Thyroid gland (tissue), 4 donors: ENCODE data around the gene ZAP70. TPM values are rescaled to one million over a fixed set of nuclear protein-coding genes. Genes with fewer than 3 reads are reported as not detected.

Experiments used
- DNase-seq, 2 donors: peaks; one replicate each; pipeline ENCODE4 v3.0.0-alpha.2; 2019
- H3K27ac ChIP-seq, 3 donors: fragments of 200-600 bp; sonication (generic); 1 replicate in 2 of 3; 2 replicates in 1 of 3; pipeline ENCODE4 v1.5.1; 2016 to 2019; ENCODE audit warnings: mild to moderate bottlenecking in 1 of 3, moderate library complexity in 1 of 3
- H3K27me3 ChIP-seq: fragments of 200-600 bp; sonication (generic); one replicate; pipeline ENCODE4 v1.5.1; 2019
- H3K36me3 ChIP-seq, 2 donors: fragments of 200-600 bp; sonication (generic); one replicate each; pipeline ENCODE4 v1.5.1; 2016 to 2019
- H3K4me1 ChIP-seq, 2 donors: fragments of 200-600 bp; sonication (generic); one replicate each; pipeline ENCODE4 v1.5.1; 2017 to 2019
- H3K4me3 ChIP-seq, 3 donors: fragments of 200-600 bp; sonication (generic); replicated peaks in 1 of 3; 1 replicate in 2 of 3; 2 replicates in 1 of 3; pipeline ENCODE4 v1.5.1; 2016; ENCODE audit warnings: mild to moderate bottlenecking in 1 of 3
- H3K9me3 ChIP-seq: fragments of 200-600 bp; sonication (generic); one replicate; pipeline ENCODE4 v1.5.1; 2017
- CTCF ChIP-seq, 6 experiments: fragments of 200-600 bp in 3 of 6; fragments of 450-650 bp in 3 of 6; sonication (generic) in 3 of 6; IDR thresholded peaks; one replicate each; pipeline ENCODE4 v1.5.1; 2016 to 2019; ENCODE audit warnings: antibody characterized with exemption in 6 of 6, mild to moderate bottlenecking in 2 of 6, inconsistent platforms in 1 of 6, moderate library complexity in 1 of 6
- POLR2A ChIP-seq, 2 donors: fragments of 450-650 bp; IDR thresholded peaks; one replicate each; pipeline ENCODE4 v1.6.1; 2017; ENCODE audit warnings: antibody characterized with exemption in 2 of 2, mild to moderate bottlenecking in 2 of 2, moderate library complexity in 1 of 2
- WGBS, 2 donors: methylation state at CpG; one replicate each; pipeline ENCODE4 v1.1.5; 2017; 5-methylcytosine and 5-hydroxymethylcytosine counted together
- intact Hi-C: fragments of 100-400 bp; cut with DNase I; formaldehyde crosslinking; loops from one replicate; pipeline ENCODE4 v1.15.1; 2023
- total RNA-seq, 4 donors: library from RNA; depleted of rRNA; stranded (reverse); fragments of >200 nt; gene quantifications; one replicate each; pipeline ENCODE4 v1.2.3, GENCODE V29; 2016

The ZAP70 gene
- total RNA-seq = 1 to 10 TPM; 4.0 to 7.6 (median 4.4) TPM

GRCh38 chr2:97713296-97714083 lies at the start of gene ZAP70:
Gene ZAP70, plus strand, starts transcription at chr2:97713576. Its CDS starts 10,461 bp downstream, at chr2:97724037.
- Histone ChIP-seq H3K4me3 (no peak within 1 kb of the TSS), H3K36me3 (no peaks in the 10 kb centered on the region), H3K27ac (no peak within 1 kb of the TSS), H3K4me1 (no peaks in the 10 kb centered on the region), H3K9me3 (no peaks in the 10 kb centered on the region), H3K27me3 (no peaks in the 10 kb centered on the region)
- WGBS, 2 donors = 76 to 80% methylated on average over 14 to 16 of the region's 21 CpGs
- TF ChIP-seq CTCF (IDR thresholded peaks at IDR 0.05) = no peak
- TF ChIP-seq POLR2A (IDR thresholded peaks at IDR 0.05) = no peak
- no peak for DNase-seq
- intact Hi-C loops = no loop called here

DNA sequence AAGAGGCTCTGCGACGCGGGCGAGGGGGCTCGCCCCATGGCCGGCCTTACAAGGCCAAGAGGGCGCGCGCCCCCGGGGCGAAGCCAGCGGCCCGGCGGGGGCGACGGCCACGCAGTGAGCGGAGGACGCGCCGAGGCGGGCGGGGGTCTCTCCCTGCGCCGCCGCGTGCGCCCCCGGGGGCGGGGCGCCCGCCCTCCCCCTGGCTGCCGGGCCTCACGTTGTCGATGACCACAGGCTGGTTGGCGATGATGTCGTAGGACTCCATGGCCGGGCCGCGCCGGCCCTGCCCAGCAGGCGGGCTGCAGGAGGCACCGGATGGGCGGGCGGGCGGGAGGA lies 49.8 kb upstream of the ZAP70 start:
- peak in 1 of 2 donors; percentile 24 for TF ChIP-seq POLR2A (IDR thresholded peaks at IDR 0.05)
- no peak for TF ChIP-seq CTCF (IDR thresholded peaks at IDR 0.05)
- DNase-seq = no peak
- Histone ChIP-seq H3K36me3 (peaks cover 6 to 8% of the 10 kb centered on the region in 2 donors), H3K4me3 (peak overlapping the region; percentile 58 to 73 (median 59)), H3K27me3 (no peaks in the 10 kb centered on the region), H3K27ac (peak overlapping the region; percentile 70 to 99 (median 96)), H3K9me3 (no peaks in the 10 kb centered on the region), H3K4me1 (peaks cover 18 to 25% of the 10 kb centered on the region in 2 donors)
- WGBS, 2 donors = no CpG with 5 or more reads among the region's 46 CpGs
- intact Hi-C loops = no loop called here

- Histone ChIP-seq H3K4me3 (peak within 1 kb of the TSS; percentile 58 to 73 (median 68)), H3K36me3 (peaks cover 1 to 3% of the 10 kb centered on the region in 2 donors), H3K9me3 (no peaks in the 10 kb centered on the region), H3K27ac (peak within 1 kb of the TSS; percentile 96 to 99 (median 96)), H3K27me3 (no peaks in the 10 kb centered on the region), H3K4me1 (peaks cover 18 to 25% of the 10 kb centered on the region in 2 donors)
- 0 to 1% methylated on average over 43 to 45 of the region's 60 CpGs for WGBS, 2 donors
- intact Hi-C loops = no loop called here
- peak; percentile 99 for DNase-seq
- TF ChIP-seq POLR2A (IDR thresholded peaks at IDR 0.05) = peak in 1 of 2 donors; percentile 96
- peak in 5 of 6 experiments; percentile 38 to 62 (median 45) for TF ChIP-seq CTCF (IDR thresholded peaks at IDR 0.05)
These were observed 49.3 kb upstream of the ZAP70 start, which contains the start of gene ACTR1B for GRCh38 chr2:97663962-97664635. Gene ACTR1B, minus strand, starts transcription at chr2:97664044. Its CDS starts 154 bp downstream, at chr2:97663890.

GRCh38 chr2:97664636-97664970 lies 48.8 kb upstream of the ZAP70 start:
- Histone ChIP-seq H3K4me1 (peaks cover 18 to 25% of the 10 kb centered on the region in 2 donors), H3K9me3 (no peaks in the 10 kb centered on the region), H3K27ac (peak overlapping the region; percentile 96 to 99 (median 96)), H3K36me3 (no peaks in the 10 kb centered on the region), H3K27me3 (no peaks in the 10 kb centered on the region), H3K4me3 (peak overlapping the region in 2 of 3 donors; percentile 68 to 73)
- TF ChIP-seq POLR2A (IDR thresholded peaks at IDR 0.05) (no peak), CTCF (IDR thresholded peaks at IDR 0.05) (peak in 1 of 6 experiments; percentile 14)
- intact Hi-C loops = no loop called here
- no peak for DNase-seq
- 8 to 13% methylated on average over 21 of the region's 21 CpGs for WGBS, 2 donors

GRCh38 chr2:97669448-97669847 lies 43.9 kb upstream of the ZAP70 start, which contains the start of gene C2orf92:
Gene C2orf92, plus strand, starts transcription at chr2:97669713. Its CDS starts 76 bp downstream, at chr2:97669789.
- Histone ChIP-seq H3K9me3 (no peaks in the 10 kb centered on the region), H3K36me3 (no peaks in the 10 kb centered on the region), H3K4me3 (no peak within 1 kb of the TSS), H3K27ac (no peak within 1 kb of the TSS), H3K4me1 (peaks cover 5 to 6% of the 10 kb centered on the region in 2 donors), H3K27me3 (no peaks in the 10 kb centered on the region)
- no peak for DNase-seq
- WGBS, 2 donors = 94 to 95% methylated on average over 6 of the region's 6 CpGs
- intact Hi-C loops = no loop called here
- no peak for TF ChIP-seq POLR2A (IDR thresholded peaks at IDR 0.05)
